Neuronal stem cell (in vitro differentiated cells): ENCODE results near the gene RAB34.
A peak's percentile ranks its signal among the peaks of the same experiment; 100 is the strongest.

Source experiments
- DNase-seq: peaks from one replicate; pipeline ENCODE4 v3.0.0-alpha.2; 2013; ENCODE audit warnings: low spot score
- H2AFZ ChIP-seq: one replicate; pipeline ENCODE4 v1.6.1; 2013; ENCODE audit warnings: mild to moderate bottlenecking, low read length, inconsistent platforms
- H2AK5ac ChIP-seq: 2 replicates; pipeline ENCODE4 v1.6.1; 2013; ENCODE audit warnings: low read depth, mild to moderate bottlenecking, inconsistent platforms, low read length, moderate library complexity, mixed read lengths
- H2BK120ac ChIP-seq: 2 replicates; pipeline ENCODE4 v1.6.1; 2013; ENCODE audit warnings: low read depth, mild to moderate bottlenecking, inconsistent platforms, low read length, moderate library complexity, mixed read lengths
- H2BK12ac ChIP-seq: one replicate; pipeline ENCODE4 v1.6.1; 2013; ENCODE audit warnings: low read length, inconsistent platforms
- H2BK15ac ChIP-seq: 2 replicates; pipeline ENCODE4 v1.6.1; 2013; ENCODE audit warnings: mild to moderate bottlenecking, low read length, inconsistent platforms, mixed read lengths
- H2BK5ac ChIP-seq: one replicate; pipeline ENCODE4 v1.6.1; 2013; ENCODE audit warnings: inconsistent platforms, mild to moderate bottlenecking, low read length, moderate library complexity
- H3K14ac ChIP-seq: one replicate; pipeline ENCODE4 v1.6.1; 2013; ENCODE audit warnings: low read length, inconsistent platforms
- H3K18ac ChIP-seq: 2 replicates; pipeline ENCODE4 v1.6.1; 2013; ENCODE audit warnings: low read length, inconsistent platforms
- H3K23ac ChIP-seq: 2 replicates; pipeline ENCODE4 v1.6.1; 2013; ENCODE audit warnings: low read depth, mild to moderate bottlenecking, mixed read lengths, low read length, inconsistent platforms; ENCODE audit not compliant: poor library complexity
- H3K27ac ChIP-seq: replicated peaks from 3 replicates; pipeline ENCODE4 v1.5.1; 2013; ENCODE audit warnings: low read length, inconsistent platforms
- H3K27me3 ChIP-seq, 3 experiments: 2 replicates each; pipeline ENCODE4 v1.6.1; 2013; ENCODE audit warnings: low read length in 3 of 3, mild to moderate bottlenecking in 2 of 3, inconsistent platforms in 1 of 3, low read depth in 1 of 3, mixed read lengths in 1 of 3, moderate library complexity in 1 of 3; ENCODE audit not compliant: control insufficient read depth in 3 of 3, insufficient read depth in 3 of 3
- H3K36me3 ChIP-seq, 2 donors: replicated peaks in 1 of 2; 2 replicates each; pipeline ENCODE4 v1.6.1; 2013; ENCODE audit warnings: low read length in 2 of 2; ENCODE audit not compliant: control insufficient read depth in 2 of 2, insufficient read depth in 2 of 2
- H3K4ac ChIP-seq: 2 replicates; pipeline ENCODE4 v1.6.1; 2013; ENCODE audit warnings: inconsistent platforms, mild to moderate bottlenecking, low read length, moderate library complexity
- H3K4me1 ChIP-seq, 2 donors: 1 replicate in 1 of 2; 2 replicates in 1 of 2; pipeline ENCODE4 v1.6.1; 2013; ENCODE audit warnings: low read length in 2 of 2, low read depth in 1 of 2; ENCODE audit not compliant: control insufficient read depth in 2 of 2, insufficient read depth in 1 of 2
- H3K4me2 ChIP-seq: one replicate; pipeline ENCODE4 v1.6.1; 2013; ENCODE audit warnings: mild to moderate bottlenecking, low read length, inconsistent platforms; ENCODE audit not compliant: insufficient read depth, poor library complexity, severe bottlenecking
- H3K4me3 ChIP-seq, 2 donors: 2 replicates each; pipeline ENCODE4 v1.5.1; 2013; ENCODE audit warnings: low read length in 2 of 2, mild to moderate bottlenecking in 2 of 2, inconsistent platforms in 1 of 2, moderate library complexity in 1 of 2
- H3K79me1 ChIP-seq: one replicate; pipeline ENCODE4 v1.6.1; 2013; ENCODE audit warnings: low read depth, mild to moderate bottlenecking, inconsistent platforms, low read length, moderate library complexity
- H3K9ac ChIP-seq: one replicate; pipeline ENCODE4 v1.6.1; 2013; ENCODE audit warnings: mild to moderate bottlenecking, low read depth, low read length, inconsistent platforms; ENCODE audit not compliant: poor library complexity
- H3K9me3 ChIP-seq, 2 donors: replicated peaks in 1 of 2; 2 replicates each; pipeline versions ENCODE3 to v1.6.1; 2013; ENCODE audit warnings: low read length in 2 of 2, mild to moderate bottlenecking in 2 of 2, inconsistent platforms in 1 of 2, low read depth in 1 of 2, mixed read lengths in 1 of 2, moderate library complexity in 1 of 2; ENCODE audit not compliant: control insufficient read depth in 2 of 2, insufficient read depth in 1 of 2
- H4K8ac ChIP-seq: one replicate; pipeline ENCODE4 v1.6.1; 2013; ENCODE audit warnings: low read depth, mild to moderate bottlenecking, inconsistent platforms, low read length, moderate library complexity
- H4K91ac ChIP-seq: one replicate; pipeline ENCODE4 v1.6.1; 2013; ENCODE audit warnings: low read length, low read depth, mild to moderate bottlenecking, inconsistent platforms; ENCODE audit not compliant: poor library complexity
- WGBS, 2 donors: extraction: QIAGEN DNeasy Blood & Tissue Kit; methylation state at CpG; one replicate each; pipeline ENCODE4 v1.1.7; 2013; ENCODE audit warnings: missing lambda C conversion rate in 2 of 2, mixed read lengths in 1 of 2; ENCODE audit not compliant: insufficient read length in 2 of 2, insufficient replicate concordance in 1 of 2; ENCODE audit errors: extremely low coverage in 2 of 2; 5-methylcytosine and 5-hydroxymethylcytosine counted together

RAB34 gene

GRCh38 chr17:28686296-28686695, 31.4 kb downstream of the RAB34 start:
- H3K79me1 ChIP-seq, result peaks cover 2% of the 10 kb centered on the region
- H2AK5ac ChIP-seq, result no peak overlapping the region
- H3K9me3 ChIP-seq, result no peaks in the 10 kb centered on the region
- peaks cover 73 to 100% of the 10 kb centered on the region in 2 donors for H3K36me3 ChIP-seq
- no peak overlapping the region for H4K91ac ChIP-seq
- H3K4me3 ChIP-seq, result no peak overlapping the region
- H4K8ac ChIP-seq, result no peak overlapping the region
- no peak overlapping the region for H3K4me2 ChIP-seq
- no peak overlapping the region for H2BK120ac ChIP-seq
- H3K14ac ChIP-seq, result no peak overlapping the region
- H3K9ac ChIP-seq, result no peak overlapping the region
- no peaks in the 10 kb centered on the region for H3K27me3 ChIP-seq
- no peak overlapping the region for H2BK5ac ChIP-seq
- H3K4me1 ChIP-seq, result no peaks in the 10 kb centered on the region
- H3K23ac ChIP-seq, result no peak overlapping the region
- no peak overlapping the region for H2AFZ ChIP-seq
- DNase-seq, result no peak
- H2BK15ac ChIP-seq, result no peak overlapping the region
- no peak overlapping the region for H3K4ac ChIP-seq
- no peak overlapping the region for H3K18ac ChIP-seq
- H3K27ac ChIP-seq, result no peak overlapping the region
- no peak overlapping the region for H2BK12ac ChIP-seq
- no CpG with 5 or more reads among the region's 4 CpGs for WGBS, 2 donors

GRCh38 chr17:28685366-28685765, 32.3 kb downstream of the RAB34 start:
- Histone ChIP-seq H2BK12ac (no peak overlapping the region), H3K79me1 (peaks cover 2% of the 10 kb centered on the region), H3K4me2 (no peak overlapping the region), H2AK5ac (no peak overlapping the region), H3K14ac (no peak overlapping the region), H3K36me3 (peaks cover 73 to 100% of the 10 kb centered on the region in 2 donors), H4K8ac (no peak overlapping the region), H3K9me3 (no peaks in the 10 kb centered on the region), H2BK120ac (no peak overlapping the region), H3K23ac (no peak overlapping the region), H2BK15ac (no peak overlapping the region), H3K27me3 (no peaks in the 10 kb centered on the region), H2BK5ac (no peak overlapping the region), H3K27ac (no peak overlapping the region), H4K91ac (no peak overlapping the region), H3K4ac (no peak overlapping the region), H3K4me1 (no peaks in the 10 kb centered on the region), H3K18ac (no peak overlapping the region), H3K4me3 (no peak overlapping the region), H2AFZ (no peak overlapping the region), H3K9ac (no peak overlapping the region)
- WGBS, 2 donors, result no CpG with 5 or more reads among the region's 5 CpGs
- no peak for DNase-seq

- Histone ChIP-seq H4K8ac (no peak overlapping the region), H3K36me3 (peaks cover 69 to 99% of the 10 kb centered on the region in 2 donors), H2AK5ac (no peak overlapping the region), H3K79me1 (peaks cover 2% of the 10 kb centered on the region), H2BK5ac (no peak overlapping the region), H3K18ac (no peak overlapping the region), H2BK15ac (no peak overlapping the region), H3K4me1 (no peaks in the 10 kb centered on the region), H2BK120ac (no peak overlapping the region), H3K23ac (no peak overlapping the region), H3K9me3 (no peaks in the 10 kb centered on the region), H3K4me3 (no peak overlapping the region), H3K14ac (no peak overlapping the region), H3K27me3 (no peaks in the 10 kb centered on the region), H2AFZ (no peak overlapping the region), H3K4ac (no peak overlapping the region), H2BK12ac (no peak overlapping the region), H3K4me2 (no peak overlapping the region), H3K27ac (no peak overlapping the region), H3K9ac (no peak overlapping the region), H4K91ac (no peak overlapping the region)
- WGBS, 2 donors, result no CpG with 5 or more reads among the region's 3 CpGs
- DNase-seq, result no peak
These were observed 32.7 kb downstream of the RAB34 start for GRCh38 chr17:28684963-28685362.

- no peak overlapping the region for H2BK15ac ChIP-seq
- no peaks in the 10 kb centered on the region for H3K9me3 ChIP-seq
- H3K14ac ChIP-seq, result no peak overlapping the region
- no peak overlapping the region for H3K27ac ChIP-seq
- H3K23ac ChIP-seq, result peak overlapping the region; percentile 35
- no peak overlapping the region for H3K18ac ChIP-seq
- WGBS, 2 donors, result no CpG with 5 or more reads among the region's 11 CpGs
- no peak overlapping the region for H2BK120ac ChIP-seq
- H3K4me1 ChIP-seq, result no peaks in the 10 kb centered on the region
- H3K4me2 ChIP-seq, result no peak overlapping the region
- DNase-seq, result no peak
- H2BK12ac ChIP-seq, result no peak overlapping the region
- H3K36me3 ChIP-seq, result peaks cover 65 to 93% of the 10 kb centered on the region in 2 donors
- peaks cover 2% of the 10 kb centered on the region for H3K79me1 ChIP-seq
- H4K91ac ChIP-seq, result no peak overlapping the region
- H2AFZ ChIP-seq, result no peak overlapping the region
- no peaks in the 10 kb centered on the region for H3K27me3 ChIP-seq
- H3K9ac ChIP-seq, result no peak overlapping the region
- H3K4ac ChIP-seq, result no peak overlapping the region
- H2BK5ac ChIP-seq, result no peak overlapping the region
- H3K4me3 ChIP-seq, result no peak overlapping the region
- H2AK5ac ChIP-seq, result no peak overlapping the region
- H4K8ac ChIP-seq, result no peak overlapping the region
These were observed 35.0 kb downstream of the RAB34 start for GRCh38 chr17:28682655-28683054.
